ENCODE data around the gene CA9.

The CA9 gene

DNA sequence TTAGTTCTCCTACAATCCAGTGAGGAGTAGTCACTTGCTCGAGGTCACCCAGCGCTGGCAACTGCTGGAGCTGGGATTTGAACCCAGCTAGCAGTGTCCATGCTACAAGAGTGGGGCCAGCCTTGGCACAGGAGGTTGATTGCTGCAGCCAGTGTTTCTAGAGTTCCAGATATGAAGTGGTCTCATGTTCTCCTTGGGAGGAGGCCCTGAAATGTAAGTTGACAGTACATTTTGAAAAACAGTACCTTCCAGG lies 14.8 kb upstream of the CA9 start:
- H3K4me3 ChIP-seq (ENCODE audit: insufficient read depth, low read length, poor library complexity, severe bottlenecking) = peak overlapping the region; percentile 63

DNA sequence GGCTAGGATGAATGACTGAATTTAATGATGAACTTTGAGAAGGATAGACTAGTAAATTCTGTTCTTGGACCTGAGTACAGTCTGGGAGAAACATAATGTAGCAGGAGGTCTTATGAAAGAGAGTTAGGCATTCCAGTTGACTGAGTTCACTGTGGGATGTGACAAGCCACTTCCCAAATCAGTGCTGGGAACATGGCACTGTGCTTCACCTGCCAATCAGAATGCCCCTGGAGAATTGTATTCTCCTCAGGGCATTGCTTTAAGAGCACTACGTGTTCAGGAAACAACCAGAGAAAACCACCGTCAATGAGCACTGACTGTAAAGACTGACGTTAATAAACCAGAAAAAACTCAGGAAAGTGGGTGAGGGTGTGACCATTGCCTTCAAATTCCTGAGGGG lies 14.4 kb upstream of the CA9 start:
- TF ChIP-seq, protein P1, sequence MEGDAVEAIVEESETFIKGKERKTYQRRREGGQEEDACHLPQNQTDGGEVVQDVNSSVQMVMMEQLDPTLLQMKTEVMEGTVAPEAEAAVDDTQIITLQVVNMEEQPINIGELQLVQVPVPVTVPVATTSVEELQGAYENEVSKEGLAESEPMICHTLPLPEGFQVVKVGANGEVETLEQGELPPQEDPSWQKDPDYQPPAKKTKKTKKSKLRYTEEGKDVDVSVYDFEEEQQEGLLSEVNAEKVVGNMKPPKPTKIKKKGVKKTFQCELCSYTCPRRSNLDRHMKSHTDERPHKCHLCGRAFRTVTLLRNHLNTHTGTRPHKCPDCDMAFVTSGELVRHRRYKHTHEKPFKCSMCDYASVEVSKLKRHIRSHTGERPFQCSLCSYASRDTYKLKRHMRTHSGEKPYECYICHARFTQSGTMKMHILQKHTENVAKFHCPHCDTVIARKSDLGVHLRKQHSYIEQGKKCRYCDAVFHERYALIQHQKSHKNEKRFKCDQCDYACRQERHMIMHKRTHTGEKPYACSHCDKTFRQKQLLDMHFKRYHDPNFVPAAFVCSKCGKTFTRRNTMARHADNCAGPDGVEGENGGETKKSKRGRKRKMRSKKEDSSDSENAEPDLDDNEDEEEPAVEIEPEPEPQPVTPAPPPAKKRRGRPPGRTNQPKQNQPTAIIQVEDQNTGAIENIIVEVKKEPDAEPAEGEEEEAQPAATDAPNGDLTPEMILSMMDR (IDR thresholded peaks at IDR 0.05; ENCODE audit: insufficient read depth, low read length, poor library complexity, severe bottlenecking) = no peak
- no peak for TF ChIP-seq EZH2phosphoT487 (conservative IDR thresholded peaks at IDR 0.05; ENCODE audit: low read length)
- Histone ChIP-seq H3K27ac (ENCODE audit: low read depth, low read length) (peak overlapping the region; percentile 83), H3K9ac (ENCODE audit: low read length) (peak overlapping the region; percentile 65)

More for the DNA sequence above, 14.8 kb upstream of the CA9 start:
- Histone ChIP-seq H3K9me2 (replicated peaks; ENCODE audit: insufficient read depth, low read length) (no peaks in the 10 kb centered on the region), H2AFZ (ENCODE audit: low read depth, low read length, severe bottlenecking) (no peak overlapping the region), H4K20me1 (ENCODE audit: low read depth, low read length) (no peaks in the 10 kb centered on the region), H3K4me2 (ENCODE audit: low read depth, low read length, poor library complexity, severe bottlenecking) (peak overlapping the region; percentile 67), H3K27me3 (ENCODE audit: low read length) (no peaks in the 10 kb centered on the region), H3K27ac (ENCODE audit: low read depth, low read length) (peak overlapping the region; percentile 83), H3K9ac (ENCODE audit: low read length) (peak overlapping the region; percentile 65), H3K9me3 (ENCODE audit: insufficient read depth, low read length) (no peaks in the 10 kb centered on the region), H3K36me3 (ENCODE audit: low read length) (no peaks in the 10 kb centered on the region), H3K79me2 (ENCODE audit: insufficient read depth, low read length) (peaks cover 10% of the 10 kb centered on the region; the same call in 1 of the 2 replicates), H3F3A (ENCODE audit: insufficient read depth) (peaks cover 46% of the 10 kb centered on the region)
- TF ChIP-seq, protein P1 (IDR thresholded peaks at IDR 0.05; ENCODE audit: insufficient read depth, low read length, poor library complexity, severe bottlenecking) = no peak
- TF ChIP-seq EZH2phosphoT487 (conservative IDR thresholded peaks at IDR 0.05; ENCODE audit: low read length) = no peak

DNA sequence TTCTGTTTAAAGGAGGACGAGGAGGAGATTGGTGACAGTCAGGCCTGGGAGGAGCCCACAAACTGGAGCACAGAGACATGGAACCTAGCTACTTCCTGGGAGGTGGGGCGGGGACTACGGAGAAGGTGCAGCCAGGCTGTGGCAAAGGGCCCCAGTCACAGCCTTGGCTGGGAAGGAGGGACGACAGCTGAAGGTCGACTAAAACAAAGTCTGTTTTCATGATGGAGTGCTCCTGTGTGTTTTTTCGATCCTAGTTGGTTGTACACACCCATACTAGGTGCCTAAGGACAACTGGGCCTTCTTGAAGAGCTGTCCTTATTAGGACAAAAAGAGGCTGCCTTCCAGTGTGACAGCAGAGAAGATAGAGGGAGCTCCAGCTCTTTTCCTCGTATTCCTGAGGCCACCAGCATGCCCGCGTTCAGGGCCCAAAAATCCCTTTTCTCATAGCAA lies 12.7 kb upstream of the CA9 start:
- H3K9ac ChIP-seq (ENCODE audit: low read length) = no peak overlapping the region
- no peak overlapping the region for H3K4me3 ChIP-seq (ENCODE audit: insufficient read depth, low read length, poor library complexity, severe bottlenecking)
- no peaks in the 10 kb centered on the region for H4K20me1 ChIP-seq (ENCODE audit: low read depth, low read length)

More for the DNA sequence above, 14.4 kb upstream of the CA9 start:
- no peak overlapping the region for H2AFZ ChIP-seq (ENCODE audit: low read depth, low read length, severe bottlenecking)
- H3K36me3 ChIP-seq (ENCODE audit: low read length) = no peaks in the 10 kb centered on the region
- H3K9me2 ChIP-seq (replicated peaks; ENCODE audit: insufficient read depth, low read length) = no peaks in the 10 kb centered on the region
- H3K9me3 ChIP-seq (ENCODE audit: insufficient read depth, low read length) = no peaks in the 10 kb centered on the region
- H3K4me3 ChIP-seq (ENCODE audit: insufficient read depth, low read length, poor library complexity, severe bottlenecking) = peak overlapping the region; percentile 63
- no peaks in the 10 kb centered on the region for H4K20me1 ChIP-seq (ENCODE audit: low read depth, low read length)
- H3K4me2 ChIP-seq (ENCODE audit: low read depth, low read length, poor library complexity, severe bottlenecking) = peak overlapping the region; percentile 67
- peaks cover 51% of the 10 kb centered on the region for H3F3A ChIP-seq (ENCODE audit: insufficient read depth)
- H3K27me3 ChIP-seq (ENCODE audit: low read length) = no peaks in the 10 kb centered on the region
- peaks cover 14% of the 10 kb centered on the region; the same call in 1 of the 2 replicates for H3K79me2 ChIP-seq (ENCODE audit: insufficient read depth, low read length)

More for the DNA sequence above, 12.7 kb upstream of the CA9 start:
- H3K4me2 ChIP-seq (ENCODE audit: low read depth, low read length, poor library complexity, severe bottlenecking) = no peak overlapping the region
- peaks cover 14% of the 10 kb centered on the region; the same call in 1 of the 2 replicates for H3K79me2 ChIP-seq (ENCODE audit: insufficient read depth, low read length)
- H3K27ac ChIP-seq (ENCODE audit: low read depth, low read length) = no peak overlapping the region
- no peak overlapping the region for H2AFZ ChIP-seq (ENCODE audit: low read depth, low read length, severe bottlenecking)
- H3K9me2 ChIP-seq (replicated peaks; ENCODE audit: insufficient read depth, low read length) = no peaks in the 10 kb centered on the region
- H3F3A ChIP-seq (ENCODE audit: insufficient read depth) = peaks cover 64% of the 10 kb centered on the region
- H3K27me3 ChIP-seq (ENCODE audit: low read length) = no peaks in the 10 kb centered on the region
- no peaks in the 10 kb centered on the region for H3K36me3 ChIP-seq (ENCODE audit: low read length)
- TF ChIP-seq EZH2phosphoT487 (conservative IDR thresholded peaks at IDR 0.05; ENCODE audit: low read length) = no peak
- TF ChIP-seq, protein P1 (IDR thresholded peaks at IDR 0.05; ENCODE audit: insufficient read depth, low read length, poor library complexity, severe bottlenecking) = no peak
- H3K9me3 ChIP-seq (ENCODE audit: insufficient read depth, low read length) = no peaks in the 10 kb centered on the region

Measured in SU-DHL-6 (cell line).